ENCODE data around the gene TBC1D9B. TPM values are rescaled to one million over a fixed set of nuclear protein-coding genes. Genes with fewer than 3 reads are reported as not detected.
A peak's percentile ranks its signal among the peaks of the same experiment; 100 is the strongest.

The TBC1D9B gene
- total RNA-seq, 4 donors from 2014 or later = 56.1 to 65.9 (median 62.7) TPM

GRCh38 chr5:179870403-179870903 is 37.2 kb downstream of the TBC1D9B start:
- intact Hi-C loops (cut with DNase I; ENCODE audit: low total_unique reads) = loop anchor here (2.0 kb wide), 1 partner anchor 36 kb away; the partner anchor contains the start of gene TBC1D9B
- in situ Hi-C loops (cut with MboI; ENCODE audit: low sequenced_read_pairs in 4 of 4) = loop anchor here in 1 of 4 donors (25.0 kb wide), 1 partner anchor 108 kb away; no protein-coding TSS in a partner anchor
- Histone ChIP-seq H3K4me3 (no peak overlapping the region), H3K4me1 (peaks cover 3 to 8% of the 10 kb centered on the region in 2 donors), H3K36me3 (peaks cover 0 to 75% of the 10 kb centered on the region in 2 donors), H3K27ac (peak overlapping the region in 2 of 4 donors; percentile 24 to 37), H3K9me3 (no peaks in the 10 kb centered on the region), H3K27me3 (no peaks in the 10 kb centered on the region)
- DNase-seq (peak; percentile 65 to 68), ATAC-seq (peak; percentile 71 to 79)
- TF ChIP-seq, protein P1, sequence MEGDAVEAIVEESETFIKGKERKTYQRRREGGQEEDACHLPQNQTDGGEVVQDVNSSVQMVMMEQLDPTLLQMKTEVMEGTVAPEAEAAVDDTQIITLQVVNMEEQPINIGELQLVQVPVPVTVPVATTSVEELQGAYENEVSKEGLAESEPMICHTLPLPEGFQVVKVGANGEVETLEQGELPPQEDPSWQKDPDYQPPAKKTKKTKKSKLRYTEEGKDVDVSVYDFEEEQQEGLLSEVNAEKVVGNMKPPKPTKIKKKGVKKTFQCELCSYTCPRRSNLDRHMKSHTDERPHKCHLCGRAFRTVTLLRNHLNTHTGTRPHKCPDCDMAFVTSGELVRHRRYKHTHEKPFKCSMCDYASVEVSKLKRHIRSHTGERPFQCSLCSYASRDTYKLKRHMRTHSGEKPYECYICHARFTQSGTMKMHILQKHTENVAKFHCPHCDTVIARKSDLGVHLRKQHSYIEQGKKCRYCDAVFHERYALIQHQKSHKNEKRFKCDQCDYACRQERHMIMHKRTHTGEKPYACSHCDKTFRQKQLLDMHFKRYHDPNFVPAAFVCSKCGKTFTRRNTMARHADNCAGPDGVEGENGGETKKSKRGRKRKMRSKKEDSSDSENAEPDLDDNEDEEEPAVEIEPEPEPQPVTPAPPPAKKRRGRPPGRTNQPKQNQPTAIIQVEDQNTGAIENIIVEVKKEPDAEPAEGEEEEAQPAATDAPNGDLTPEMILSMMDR (IDR thresholded peaks at IDR 0.05 in 4 of 5, conservative IDR thresholded peaks at IDR 0.05 in 1 of 5) = peak in 3 of 5 experiments; percentile 25 to 57 (median 55)
- no peak for TF ChIP-seq POLR2A (IDR thresholded peaks at IDR 0.05)

DNA sequence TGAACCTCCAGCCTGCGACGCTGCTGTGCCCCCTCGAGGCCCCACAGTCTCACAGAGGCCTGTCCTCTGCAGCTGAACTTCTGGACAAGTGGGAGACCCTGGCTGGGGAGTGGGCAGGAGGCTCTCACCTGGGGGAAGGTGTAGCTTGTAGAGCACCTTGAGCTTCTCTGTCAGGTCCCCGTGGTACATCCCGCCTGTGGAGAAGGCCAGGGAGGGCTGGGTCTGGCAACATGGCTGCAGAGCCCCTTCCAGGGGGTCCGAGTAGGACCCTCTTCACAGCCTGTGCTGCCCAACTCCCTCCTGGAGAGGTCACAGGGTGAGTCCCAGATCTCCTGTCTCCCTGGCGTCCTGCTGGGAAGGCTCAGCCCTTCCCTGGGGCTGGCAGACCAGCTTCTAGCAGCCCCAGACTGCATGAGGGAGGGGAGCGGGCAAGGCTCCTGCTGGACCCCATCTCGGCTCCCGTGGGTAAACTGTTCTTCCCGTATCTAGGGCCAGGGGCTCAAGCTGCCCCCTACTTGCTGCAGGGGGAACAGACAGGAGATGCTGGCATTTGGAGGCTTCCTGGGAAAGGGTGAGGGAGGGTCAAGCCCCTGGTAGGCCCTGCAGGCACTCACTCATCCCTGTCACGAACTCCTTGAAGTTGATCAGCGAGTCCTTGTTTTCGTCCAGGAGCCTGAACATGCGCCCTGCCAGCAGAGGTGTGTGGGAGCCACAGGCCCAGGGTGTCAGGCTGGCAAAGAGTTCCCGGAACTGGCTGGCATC is 37.9 kb downstream of the TBC1D9B start:
- in situ Hi-C loops (cut with MboI; ENCODE audit: low sequenced_read_pairs in 4 of 4) (loop anchor here in 1 of 4 donors (25.0 kb wide), 1 partner anchor 108 kb away; no protein-coding TSS in a partner anchor), intact Hi-C loops (cut with DNase I; ENCODE audit: low total_unique reads) (loop anchor here (2.0 kb wide), 1 partner anchor 37 kb away; the partner anchor contains the start of gene TBC1D9B)
- ATAC-seq (no peak), DNase-seq (no peak)
- Histone ChIP-seq H3K36me3 (peaks cover 0 to 75% of the 10 kb centered on the region in 2 donors), H3K4me1 (peaks cover 3 to 6% of the 10 kb centered on the region in 2 donors), H3K27me3 (no peaks in the 10 kb centered on the region), H3K4me3 (no peak overlapping the region), H3K27ac (no peak overlapping the region), H3K9me3 (no peaks in the 10 kb centered on the region)
- TF ChIP-seq POLR2A (IDR thresholded peaks at IDR 0.05) = no peak
- TF ChIP-seq, protein P1 (IDR thresholded peaks at IDR 0.05 in 4 of 5, conservative IDR thresholded peaks at IDR 0.05 in 1 of 5) = no peak

- intact Hi-C loops (cut with DNase I; ENCODE audit: low total_unique reads) = no loop called here
- H3K4me1 ChIP-seq = peaks cover 3 to 6% of the 10 kb centered on the region in 2 donors
- TF ChIP-seq POLR2A (IDR thresholded peaks at IDR 0.05) = no peak
- TF ChIP-seq, protein P1 (IDR thresholded peaks at IDR 0.05 in 4 of 5, conservative IDR thresholded peaks at IDR 0.05 in 1 of 5) = no peak
- in situ Hi-C loops (cut with MboI; ENCODE audit: low sequenced_read_pairs in 4 of 4) = loop anchor here in 1 of 4 donors (25.0 kb wide), 1 partner anchor 107 kb away; no protein-coding TSS in a partner anchor
- H3K27ac ChIP-seq = no peak overlapping the region
- no peaks in the 10 kb centered on the region for H3K27me3 ChIP-seq
- DNase-seq = no peak
- no peak overlapping the region for H3K4me3 ChIP-seq
- peaks cover 0 to 75% of the 10 kb centered on the region in 2 donors for H3K36me3 ChIP-seq
- H3K9me3 ChIP-seq = no peaks in the 10 kb centered on the region
- ATAC-seq = no peak
Observed at GRCh38 chr5:179869101-179869500, 38.6 kb downstream of the TBC1D9B start.

GRCh38 chr5:179868541-179868940 is 39.2 kb downstream of the TBC1D9B start:
- Histone ChIP-seq H3K27me3 (no peaks in the 10 kb centered on the region), H3K4me1 (peaks cover 3 to 6% of the 10 kb centered on the region in 2 donors), H3K9me3 (no peaks in the 10 kb centered on the region), H3K4me3 (no peak overlapping the region), H3K36me3 (peaks cover 0 to 74% of the 10 kb centered on the region in 2 donors), H3K27ac (no peak overlapping the region)
- in situ Hi-C loops (cut with MboI; ENCODE audit: low sequenced_read_pairs in 4 of 4) (loop anchor here in 1 of 4 donors (25.0 kb wide), 1 partner anchor 106 kb away; no protein-coding TSS in a partner anchor), intact Hi-C loops (cut with DNase I; ENCODE audit: low total_unique reads) (no loop called here)
- TF ChIP-seq POLR2A (IDR thresholded peaks at IDR 0.05) = no peak
- TF ChIP-seq, protein P1 (IDR thresholded peaks at IDR 0.05 in 4 of 5, conservative IDR thresholded peaks at IDR 0.05 in 1 of 5) = no peak
- ATAC-seq = no peak
- no peak for DNase-seq

All from gastrocnemius medialis (tissue), 4 donors.